T-helper 9 cell (primary cell): ENCODE data around the gene ELOA.
A peak's percentile ranks its signal among the peaks of the same experiment; 100 is the strongest.
"Not testable (repeated sequence)": the region's sequence is repeated elsewhere in the genome, so short reads cannot be mapped to it uniquely, and the experiment has no call there.

Source experiments
- DNase-seq: peaks from one replicate; pipeline ENCODE4 v3.0.0-alpha.2; 2020
- total RNA-seq, 2 donors: gene quantifications; one replicate each; lab custom pipeline; 2026; lab: John Stamatoyannopoulos, UW

Gene ELOA, protein sequence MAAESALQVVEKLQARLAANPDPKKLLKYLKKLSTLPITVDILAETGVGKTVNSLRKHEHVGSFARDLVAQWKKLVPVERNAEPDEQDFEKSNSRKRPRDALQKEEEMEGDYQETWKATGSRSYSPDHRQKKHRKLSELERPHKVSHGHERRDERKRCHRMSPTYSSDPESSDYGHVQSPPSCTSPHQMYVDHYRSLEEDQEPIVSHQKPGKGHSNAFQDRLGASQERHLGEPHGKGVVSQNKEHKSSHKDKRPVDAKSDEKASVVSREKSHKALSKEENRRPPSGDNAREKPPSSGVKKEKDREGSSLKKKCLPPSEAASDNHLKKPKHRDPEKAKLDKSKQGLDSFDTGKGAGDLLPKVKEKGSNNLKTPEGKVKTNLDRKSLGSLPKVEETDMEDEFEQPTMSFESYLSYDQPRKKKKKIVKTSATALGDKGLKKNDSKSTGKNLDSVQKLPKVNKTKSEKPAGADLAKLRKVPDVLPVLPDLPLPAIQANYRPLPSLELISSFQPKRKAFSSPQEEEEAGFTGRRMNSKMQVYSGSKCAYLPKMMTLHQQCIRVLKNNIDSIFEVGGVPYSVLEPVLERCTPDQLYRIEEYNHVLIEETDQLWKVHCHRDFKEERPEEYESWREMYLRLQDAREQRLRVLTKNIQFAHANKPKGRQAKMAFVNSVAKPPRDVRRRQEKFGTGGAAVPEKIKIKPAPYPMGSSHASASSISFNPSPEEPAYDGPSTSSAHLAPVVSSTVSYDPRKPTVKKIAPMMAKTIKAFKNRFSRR
- total RNA-seq, result 57.7 to 92.8 reads per million in 2 donors

DNA sequence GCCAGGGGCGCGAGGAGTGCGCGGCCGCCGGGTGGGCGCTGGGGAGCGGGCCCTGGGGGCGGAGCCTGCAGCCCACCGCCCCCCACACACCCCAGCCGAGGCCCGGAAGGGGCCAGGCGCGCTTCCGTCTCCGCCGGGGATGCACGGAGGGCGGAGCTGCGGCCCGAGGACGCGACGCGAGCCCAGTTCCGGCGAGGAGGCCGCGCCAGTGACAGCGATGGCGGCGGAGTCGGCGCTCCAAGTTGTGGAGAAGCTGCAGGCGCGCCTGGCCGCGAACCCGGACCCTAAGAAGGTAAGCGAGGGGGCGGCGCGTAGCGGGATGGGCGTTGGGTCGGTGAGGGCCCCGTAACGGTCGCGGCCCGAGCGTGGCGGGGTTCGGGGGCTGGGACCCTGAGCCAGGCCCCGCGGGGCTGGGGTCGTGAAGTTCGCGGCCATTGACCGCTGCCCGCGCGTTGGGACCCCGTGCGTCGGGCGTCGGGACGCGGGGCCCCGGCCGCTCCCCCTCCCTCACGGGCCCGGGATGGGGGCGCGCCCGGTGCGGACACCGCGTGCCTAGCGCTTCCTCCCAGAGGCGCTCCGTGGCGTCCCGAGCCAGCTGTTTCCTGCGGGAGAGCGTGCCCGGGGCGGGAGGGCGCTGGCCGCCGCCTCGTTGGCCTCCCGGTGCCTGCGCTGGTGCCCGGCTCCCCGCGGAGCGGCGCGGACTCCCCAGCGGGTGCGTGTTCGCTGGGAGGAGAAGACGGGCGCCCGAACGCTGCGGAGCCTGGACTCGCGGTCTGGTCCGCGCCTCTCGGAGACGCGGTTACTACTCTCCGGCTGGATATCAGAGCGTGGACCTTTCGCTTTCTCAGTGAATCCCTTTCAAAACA, at the start of gene ELOA:
Gene ELOA, plus strand, starts transcription at position 185 of the 866 bp plus-strand sequence. Its CDS starts 33 bp downstream, at position 218.
- DNase-seq, result peak; percentile 62

DNA sequence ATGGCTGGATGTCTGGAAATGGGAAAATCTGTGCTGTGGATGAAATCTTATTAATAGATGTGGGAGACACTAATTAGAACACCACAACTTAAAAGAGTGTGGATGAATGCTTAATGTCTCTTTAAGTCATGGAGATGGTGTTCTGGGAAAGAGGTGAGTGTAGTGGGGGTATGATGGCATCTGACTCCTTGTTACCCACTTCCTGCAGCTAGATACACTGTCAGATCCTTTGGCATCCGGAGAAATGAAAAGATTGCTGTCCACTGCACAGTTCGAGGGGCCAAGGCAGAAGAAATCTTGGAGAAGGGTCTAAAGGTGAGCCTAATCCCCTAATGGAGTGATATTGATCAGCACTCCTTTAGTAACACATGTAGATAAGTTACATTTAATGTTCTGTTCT, 49.7 kb upstream of the ELOA start:
- no peak for DNase-seq

DNA sequence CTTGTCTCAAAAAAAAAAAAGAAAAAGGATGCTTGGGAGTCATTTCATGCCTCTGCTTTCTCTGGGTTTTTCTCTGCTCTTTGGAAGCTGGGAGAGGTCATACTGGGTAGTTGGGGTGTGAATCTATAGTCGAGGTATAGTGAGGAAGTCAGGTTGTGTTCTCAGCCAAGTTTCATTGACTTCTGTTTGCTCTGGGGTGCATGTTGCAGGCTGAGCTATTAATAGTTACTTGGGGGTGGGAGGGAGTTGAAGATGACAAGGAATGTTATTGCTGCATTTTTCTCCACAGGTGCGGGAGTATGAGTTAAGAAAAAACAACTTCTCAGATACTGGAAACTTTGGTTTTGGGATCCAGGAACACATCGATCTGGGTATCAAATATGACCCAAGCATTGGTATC, 48.9 kb upstream of the ELOA start:
- no peak for DNase-seq

DNA sequence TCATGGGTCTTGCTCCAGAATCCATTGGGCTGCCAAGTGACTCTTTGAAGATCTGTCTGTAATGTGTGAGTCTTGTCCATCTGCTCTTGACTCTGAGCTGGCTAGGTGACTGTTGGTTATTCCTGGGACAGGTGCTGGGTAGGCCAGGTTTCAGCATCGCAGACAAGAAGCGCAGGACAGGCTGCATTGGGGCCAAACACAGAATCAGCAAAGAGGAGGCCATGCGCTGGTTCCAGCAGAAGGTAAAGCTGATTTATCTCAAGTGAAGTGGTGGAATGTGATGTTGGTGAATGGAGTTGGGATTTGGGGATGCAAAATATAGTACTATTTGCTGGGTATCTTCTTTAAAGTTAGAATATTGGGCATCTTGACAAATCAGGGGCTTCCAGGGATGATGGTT, 47.6 kb upstream of the ELOA start:
- no peak for DNase-seq

DNA sequence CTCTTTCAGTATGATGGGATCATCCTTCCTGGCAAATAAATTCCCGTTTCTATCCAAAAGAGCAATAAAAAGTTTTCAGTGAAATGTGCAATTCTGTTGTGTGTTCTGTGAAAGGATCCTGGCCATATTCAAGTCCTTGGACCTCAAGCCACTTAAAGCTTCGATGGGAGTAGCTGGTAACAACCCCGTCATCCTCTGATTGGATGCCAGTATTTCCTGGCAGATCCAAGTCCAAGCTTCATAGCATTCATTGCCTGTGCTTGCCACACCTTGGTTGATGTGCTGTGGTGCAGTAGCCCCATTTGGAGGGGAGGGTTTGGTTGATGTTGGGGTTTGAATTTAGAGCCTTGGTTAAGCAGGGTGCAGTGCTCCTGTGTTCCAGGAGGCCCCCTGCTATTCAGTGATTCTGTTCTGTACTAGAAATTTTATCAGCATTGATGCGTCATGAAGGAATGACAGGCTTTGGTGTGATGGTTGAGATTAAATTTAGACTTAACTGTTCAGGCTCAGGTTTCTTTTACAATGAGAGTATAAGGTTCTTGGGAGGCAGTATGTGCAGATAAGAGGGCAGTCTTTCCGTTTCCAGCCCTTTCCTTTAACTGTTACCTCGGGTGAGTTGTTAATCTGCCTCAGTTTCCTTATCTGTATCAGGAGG, 46.8 kb upstream of the ELOA start:
- DNase-seq, result no peak

DNA sequence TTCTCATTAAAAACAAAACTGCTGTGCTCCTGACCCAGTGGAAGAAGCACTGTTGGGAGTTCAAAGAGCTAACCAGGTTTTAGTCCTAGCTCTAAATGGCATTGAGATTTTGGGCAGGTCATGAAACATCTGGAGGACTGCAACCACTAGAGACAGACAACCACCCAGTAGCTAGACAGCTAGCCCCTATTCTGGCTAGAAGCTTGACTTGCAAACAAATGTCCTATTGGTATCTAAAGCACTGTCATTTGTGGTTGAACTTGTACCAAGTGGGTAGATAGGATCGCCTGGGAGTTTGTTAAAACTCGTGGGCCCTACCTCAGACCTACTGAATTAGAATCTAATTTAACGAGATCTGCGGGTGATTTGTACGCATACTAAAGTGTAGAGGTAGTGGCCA, 44.8 kb upstream of the ELOA start:
- DNase-seq, result no peak

DNA sequence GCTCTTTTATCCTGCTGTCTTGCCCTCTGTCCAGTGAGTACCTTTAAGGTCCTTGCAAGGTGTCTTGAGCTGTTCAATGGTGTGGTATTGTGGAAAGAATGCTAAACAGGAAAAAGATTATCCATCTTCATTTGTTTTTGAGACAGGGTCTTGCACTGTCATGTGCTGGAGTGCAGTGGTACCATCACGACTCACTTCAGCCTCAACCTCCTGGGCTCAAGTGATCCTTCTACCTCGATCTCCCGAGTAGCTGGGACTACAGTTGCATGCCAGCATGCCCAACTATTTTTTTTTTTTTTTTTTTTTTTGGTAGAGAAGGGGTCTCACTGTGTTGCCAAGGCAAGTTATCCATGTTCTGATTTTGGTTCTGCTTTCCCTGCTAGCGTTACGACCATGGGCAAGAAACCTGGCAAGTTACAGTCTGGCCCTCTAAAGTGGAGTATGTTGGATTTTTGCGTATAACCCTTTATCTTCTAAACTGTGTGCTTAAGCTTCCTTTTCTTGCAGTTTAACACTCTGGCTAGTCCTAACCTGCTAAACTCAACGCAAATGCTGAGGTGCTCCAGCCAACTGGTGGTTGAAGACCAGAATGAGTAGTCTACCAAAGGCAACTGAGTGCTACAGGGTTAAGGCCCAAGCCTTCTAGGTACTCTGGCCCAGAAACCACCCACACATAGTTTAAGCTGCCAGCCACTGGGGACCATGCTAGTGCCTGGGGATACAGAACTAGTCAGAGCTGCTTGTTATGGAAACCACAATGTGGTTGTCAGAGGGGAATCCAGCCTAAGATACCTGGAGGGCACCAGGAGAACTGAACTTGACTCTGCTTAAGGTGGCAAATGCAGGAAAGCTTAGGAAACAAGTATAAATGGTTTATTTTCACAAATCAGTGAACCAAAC, 43.7 kb upstream of the ELOA start:
- DNase-seq, result no peak

DNA sequence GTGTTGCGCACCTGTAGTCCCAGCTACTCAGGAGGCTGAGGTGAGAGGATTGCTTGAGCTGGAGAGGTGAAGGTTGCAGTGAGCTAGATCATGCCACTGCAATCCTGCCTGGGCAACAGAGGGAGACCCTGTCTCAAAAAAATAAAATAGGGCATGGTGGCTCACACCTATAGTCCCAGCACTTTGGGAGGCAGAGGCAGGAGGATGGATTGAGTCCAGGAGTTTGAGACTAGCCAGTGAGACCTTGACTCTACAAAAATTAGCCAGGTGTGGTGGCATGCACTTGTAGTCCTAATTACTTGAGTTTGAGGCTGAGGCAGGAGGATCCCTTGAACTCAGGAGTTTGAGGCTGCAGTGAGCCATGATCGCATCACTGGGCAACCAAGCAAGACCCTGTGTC, 42.0 kb upstream of the ELOA start:
- no peak for DNase-seq

DNA sequence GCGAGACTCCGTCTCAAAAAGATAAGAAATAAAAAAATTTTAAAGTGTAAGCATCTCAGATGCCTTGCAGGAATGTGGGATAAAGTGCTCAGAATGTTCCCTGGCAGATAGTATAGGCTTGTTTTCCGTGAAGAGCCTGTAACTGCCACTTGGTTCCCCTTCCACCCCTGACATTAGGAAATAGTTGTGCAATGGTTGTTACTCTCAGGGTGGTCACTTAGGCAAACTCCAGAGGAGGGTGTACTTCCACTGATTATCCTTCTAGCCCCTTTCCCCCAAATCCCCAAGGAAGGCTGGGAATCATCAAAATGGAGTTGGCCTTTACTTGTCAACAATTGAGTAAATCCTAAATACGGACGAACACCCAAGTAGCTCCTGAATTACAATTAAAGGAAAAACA, 41.3 kb upstream of the ELOA start:
- DNase-seq, result no peak

DNA sequence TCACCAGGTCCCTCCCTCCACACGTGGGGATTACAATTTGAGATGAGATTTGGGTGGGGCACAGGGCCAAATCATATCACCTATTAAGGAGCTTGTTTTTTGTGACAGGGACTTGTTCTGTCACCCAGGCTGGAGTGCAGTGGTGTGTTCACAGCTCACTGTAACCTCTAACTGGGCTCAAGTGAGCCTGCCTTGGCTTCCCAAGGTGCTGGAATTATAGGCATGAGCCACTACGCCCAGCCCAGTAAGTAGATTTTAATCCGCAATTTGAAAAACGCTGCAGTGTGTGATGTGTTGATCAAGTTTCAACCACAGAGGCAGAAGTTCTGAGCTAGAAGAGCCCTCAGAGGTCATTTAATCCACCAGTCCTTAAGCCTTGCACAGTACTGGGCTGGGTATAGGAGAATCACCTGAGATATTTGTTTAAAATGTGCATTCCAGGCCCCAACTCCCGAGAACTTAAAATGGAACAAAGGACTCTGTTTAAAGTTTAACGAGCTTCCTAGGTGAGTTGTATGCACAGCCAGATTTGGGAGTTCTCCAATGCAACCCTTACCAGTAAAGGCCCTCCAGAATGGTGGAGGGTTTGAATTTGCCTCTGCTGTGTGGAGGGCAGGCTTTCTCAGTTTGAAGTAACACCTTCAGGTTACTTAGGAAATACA, 38.3 kb upstream of the ELOA start:
- no peak for DNase-seq

DNA sequence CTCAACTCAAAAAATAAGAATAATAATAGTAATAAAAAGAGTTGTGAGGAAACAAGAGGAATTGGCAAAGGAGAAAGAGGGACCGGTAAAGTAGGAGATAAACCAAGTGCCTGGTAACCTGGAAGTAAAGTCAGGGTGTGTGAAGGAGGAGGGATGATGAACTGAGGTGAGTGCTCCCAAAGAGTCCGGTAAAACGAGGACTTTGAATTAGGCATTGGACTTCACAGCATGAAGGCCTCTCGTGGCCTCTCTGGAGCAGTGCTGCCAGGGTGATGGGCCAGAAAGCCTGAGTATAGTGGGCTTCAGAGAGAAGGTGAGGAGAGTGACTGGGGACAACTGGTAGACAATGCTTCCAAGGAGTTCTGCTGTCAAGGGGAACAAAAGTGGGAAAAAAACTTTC, 34.0 kb upstream of the ELOA start:
- no peak for DNase-seq

DNA sequence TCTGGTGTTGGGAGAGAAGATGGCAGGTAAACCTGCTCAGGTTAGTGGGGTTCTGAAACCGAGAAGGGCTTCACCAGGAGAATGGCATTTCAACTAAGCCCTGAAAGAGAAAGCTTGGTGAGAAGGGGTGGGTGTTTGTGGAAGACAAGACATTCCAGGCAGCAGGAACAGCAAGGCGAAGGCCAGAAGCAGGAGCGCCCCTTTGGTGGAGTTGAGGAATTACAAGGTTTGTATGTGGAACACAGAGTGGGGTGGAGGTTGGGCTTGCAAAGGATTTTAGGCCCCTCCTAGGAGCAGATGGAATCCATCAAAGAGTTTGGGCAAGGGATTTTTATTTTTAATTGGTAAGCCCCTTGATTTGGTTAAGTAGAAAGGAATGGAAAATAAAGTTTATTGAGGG, 24.8 kb upstream of the ELOA start:
- no peak for DNase-seq

DNA sequence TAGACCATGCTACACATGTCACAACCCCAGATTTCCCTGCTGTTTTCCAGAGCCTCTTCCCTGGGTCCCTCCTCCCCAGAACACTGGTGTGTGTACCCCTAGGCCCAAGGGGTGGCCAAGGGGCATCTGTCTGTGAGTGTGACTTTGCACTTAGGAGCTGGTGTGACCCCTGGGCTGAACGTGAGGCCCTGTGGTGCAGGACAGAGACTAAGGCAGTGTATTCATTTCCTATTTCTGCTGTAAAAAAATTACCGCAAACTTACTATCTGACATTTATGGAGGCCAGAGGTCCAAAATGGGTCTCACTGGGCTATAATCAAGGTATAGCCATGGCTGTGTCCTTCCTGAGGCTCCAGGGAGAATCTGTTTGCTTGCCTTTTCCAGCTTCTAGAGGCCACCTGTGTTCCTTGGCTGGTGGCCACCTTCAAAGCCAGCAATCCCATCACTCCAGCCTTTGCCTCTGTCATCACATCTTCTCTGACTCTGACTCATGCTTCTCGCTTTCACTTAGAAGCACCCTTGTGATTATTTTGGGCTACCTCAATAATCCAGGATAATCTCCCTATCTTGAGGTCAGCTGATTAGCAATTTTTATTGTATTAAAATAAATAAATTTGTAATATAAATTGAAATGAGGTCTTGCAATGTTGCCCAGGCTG, 24.0 kb upstream of the ELOA start:
- DNase-seq, result no peak

DNA sequence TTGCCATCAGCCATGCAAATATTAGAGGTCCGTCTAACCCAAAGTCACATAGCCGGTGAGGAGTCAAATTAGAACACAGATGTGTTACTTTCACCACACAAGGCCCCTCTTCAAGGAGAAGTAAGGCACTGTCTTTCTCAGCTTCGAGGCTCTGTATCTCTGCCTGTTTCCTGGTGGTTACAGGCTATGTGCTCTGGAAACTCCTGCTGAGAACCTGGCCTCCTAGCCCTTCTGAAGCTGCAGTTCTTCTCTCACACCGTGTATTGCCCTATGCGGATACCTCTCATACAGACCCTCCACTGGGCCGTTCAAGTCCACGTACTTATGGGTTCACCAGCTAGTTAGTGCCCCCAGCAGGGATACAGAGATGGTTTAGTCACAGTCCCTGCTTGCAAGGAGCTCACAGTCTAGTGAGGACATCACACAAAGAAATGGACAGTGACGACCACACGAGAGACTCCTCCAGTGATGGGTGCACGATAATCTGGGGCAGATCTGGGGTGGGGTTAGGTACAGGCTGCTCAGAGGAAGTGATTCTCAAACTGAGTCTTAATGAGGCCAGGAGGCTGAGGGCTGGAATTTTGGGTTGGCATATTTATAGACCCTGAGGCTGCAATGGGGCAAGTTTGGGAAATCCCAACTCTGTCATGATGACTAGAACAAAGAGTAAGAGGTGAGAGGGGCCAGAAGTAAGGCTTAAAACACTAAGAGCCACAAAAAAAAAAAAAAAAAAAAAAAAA, 22.8 kb upstream of the ELOA start:
- DNase-seq, result no peak

DNA sequence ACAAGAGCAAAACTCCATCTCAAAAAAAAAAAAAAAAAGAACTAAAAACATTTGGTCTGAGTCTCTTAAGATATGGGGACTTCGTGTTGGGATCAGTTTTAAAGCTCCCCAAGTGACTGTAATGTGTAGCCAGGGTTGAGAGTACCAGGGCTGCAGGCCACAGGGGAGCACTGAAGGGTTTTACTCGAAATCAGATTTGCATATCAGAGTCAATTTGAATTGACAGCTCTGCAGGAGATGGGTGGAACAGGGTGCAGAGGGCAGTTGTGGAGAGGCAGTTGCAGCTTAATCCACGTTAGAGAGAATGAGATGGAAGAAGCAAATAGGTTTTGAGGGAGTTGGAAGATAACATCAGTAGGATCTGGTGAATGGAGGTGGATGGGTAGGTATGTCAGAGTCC, 20.6 kb upstream of the ELOA start:
- no peak for DNase-seq

DNA sequence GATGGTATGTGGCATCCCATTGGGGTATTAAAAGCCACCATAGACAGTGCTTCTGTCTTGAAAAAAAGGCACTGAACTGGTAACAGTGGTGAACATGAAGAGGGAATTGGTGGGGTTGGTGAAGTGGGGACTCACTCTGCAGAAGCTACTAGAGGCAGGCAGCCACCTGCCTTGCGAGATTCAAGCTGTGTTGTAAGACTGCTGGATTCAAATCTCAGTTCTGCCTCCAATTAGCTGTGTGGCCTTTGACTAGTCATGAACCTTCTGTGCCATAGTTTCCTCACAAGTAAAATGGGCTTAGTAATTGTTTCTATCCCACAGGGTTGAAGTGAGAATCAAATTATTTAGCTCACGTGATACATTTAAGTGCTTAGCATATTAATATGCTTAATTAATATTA, 16.6 kb upstream of the ELOA start:
- no peak for DNase-seq

DNA sequence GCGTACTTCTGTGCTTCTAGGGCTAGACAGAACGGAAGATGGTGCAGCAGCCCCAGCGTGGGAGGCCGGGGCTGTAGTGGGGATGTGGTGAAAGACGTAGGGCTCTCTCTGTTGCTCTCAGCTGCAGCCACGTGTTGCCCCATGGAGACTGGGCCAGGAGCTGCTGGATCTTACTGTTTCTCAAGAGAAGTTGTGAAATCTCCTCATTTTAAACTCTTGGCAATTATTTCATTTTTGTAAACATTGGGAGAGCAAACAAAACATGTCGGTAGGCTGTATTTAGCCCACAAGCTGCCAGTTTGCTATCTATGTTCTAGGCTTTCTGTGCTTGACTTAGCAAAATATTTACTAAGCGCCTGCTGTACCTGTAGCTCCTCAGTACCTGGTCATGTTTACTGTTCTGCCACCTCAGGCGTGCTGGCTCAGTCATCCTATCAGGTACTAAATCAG, 15.9 kb upstream of the ELOA start:
- DNase-seq, result no peak

DNA sequence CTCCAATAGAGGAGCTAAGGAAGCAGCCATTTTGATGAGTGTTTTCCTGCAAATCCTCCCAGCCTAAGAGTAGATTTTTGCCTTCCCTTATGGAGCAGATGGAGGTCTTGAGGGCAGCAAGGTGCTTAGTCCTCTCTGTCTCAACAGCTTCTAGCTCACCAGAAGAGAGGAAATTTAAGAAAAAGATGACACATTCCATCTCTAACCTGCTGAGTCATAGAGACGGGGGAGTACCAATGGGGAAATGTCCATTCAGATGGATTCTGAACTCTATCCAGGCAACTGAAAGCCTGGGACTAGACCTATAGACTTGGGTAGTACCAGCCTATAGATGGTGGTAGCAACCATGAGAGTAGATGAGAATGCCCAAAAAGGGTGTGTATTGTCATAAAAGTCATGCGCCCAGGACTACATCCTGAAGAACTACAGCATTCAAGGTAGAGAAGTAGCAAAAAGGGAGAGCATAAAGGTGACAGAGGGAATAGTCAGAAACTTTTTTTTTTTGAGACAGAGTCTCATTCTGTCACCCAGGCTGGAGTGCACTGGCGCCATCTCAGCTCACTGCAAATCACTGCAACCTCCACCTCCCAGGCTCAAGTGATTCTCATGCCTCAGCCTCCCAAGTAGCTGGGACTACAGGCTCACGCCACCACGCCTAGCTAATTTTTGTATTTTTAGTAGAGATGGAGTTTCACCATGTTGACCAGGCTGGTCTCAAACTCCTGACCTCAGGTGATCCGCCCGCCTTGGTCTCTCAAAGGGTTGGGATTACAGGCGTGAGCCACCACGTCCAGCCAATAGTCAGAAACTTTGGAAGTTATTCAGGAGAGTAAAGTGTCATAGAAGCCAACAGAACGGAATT, 10.7 kb upstream of the ELOA start:
- no peak for DNase-seq

DNA sequence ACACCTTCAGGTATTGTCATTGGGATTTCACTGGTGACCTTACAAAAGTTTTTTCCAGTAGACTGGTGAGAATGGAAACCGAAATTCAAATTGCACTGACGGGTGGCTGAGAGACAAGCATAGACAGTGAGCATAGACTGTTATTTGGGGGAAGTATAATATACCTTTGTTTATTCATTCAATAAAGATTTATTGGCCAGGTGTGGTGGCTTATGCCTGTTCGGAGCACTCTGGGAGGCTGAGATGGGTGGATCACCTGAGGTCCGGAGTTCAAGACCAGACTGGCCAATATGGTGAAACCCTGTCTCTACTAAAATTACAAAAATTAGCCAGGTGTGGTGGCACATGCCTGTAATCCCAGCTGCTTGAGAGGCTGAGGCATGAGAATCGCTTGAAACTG, 10.0 kb upstream of the ELOA start:
- not testable (repeated sequence) for DNase-seq
